Colonic mucosa (tissue), 4 donors: ENCODE results near the gene MAP4. TPM values are rescaled to one million over a fixed set of nuclear protein-coding genes. Genes with fewer than 3 reads are reported as not detected.

Experiments
- DNase-seq: peaks from one replicate; pipeline ENCODE4 v3.0.0-alpha.2; 2020
- H3K27ac ChIP-seq: fragments of 200-600 bp; one replicate; pipeline ENCODE4 v1.8.0; 2021
- H3K27me3 ChIP-seq: fragments of 200-600 bp; one replicate; pipeline ENCODE4 v1.8.0; 2021
- H3K36me3 ChIP-seq: fragments of 200-600 bp; one replicate; pipeline ENCODE4 v1.8.0; 2021
- H3K4me1 ChIP-seq: fragments of 200-600 bp; one replicate; pipeline ENCODE4 v1.8.0; 2021; ENCODE audit warnings: mild to moderate bottlenecking
- H3K4me3 ChIP-seq: fragments of 200-600 bp; one replicate; pipeline ENCODE4 v1.8.0; 2021
- H3K9ac ChIP-seq, 2 donors: one replicate each; pipeline ENCODE4 v1.7.0; 2013; ENCODE audit warnings: control low read depth in 2 of 2, low read depth in 2 of 2, low read length in 2 of 2
- H3K9me3 ChIP-seq: fragments of 200-600 bp; one replicate; pipeline ENCODE4 v1.8.0; 2021
- intact Hi-C: fragments of 100-400 bp; cut with DNase I; formaldehyde crosslinking; loops from one replicate; pipeline ENCODE4 v1.14.1; 2022
- total RNA-seq, 2 donors: library from RNA; stranded (reverse); fragmentation: NEBNext Ultra II Directional in 1 of 2; extraction: Animal tissue kit (Norgen Biotek cat#: 25700) in 1 of 2; gene quantifications; one replicate each; pipeline ENCODE4 v1.2.1, GENCODE V29; 2021
- TF ChIP-seq, protein P1 (sequence below): fragments of 200-600 bp; IDR thresholded peaks from one replicate; pipeline ENCODE4 v1.8.0; 2022; ENCODE audit warnings: antibody characterized with exemption, mild to moderate bottlenecking
- donor health status: healthy.
- donor health status: DM: no; HTN: no; CAD: no.
- donor health status: DM: no; HTN: no; CAD: no.

The MAP4 gene
- total RNA-seq, 2 donors from 2014 or later = 117 to 132 TPM

DNA sequence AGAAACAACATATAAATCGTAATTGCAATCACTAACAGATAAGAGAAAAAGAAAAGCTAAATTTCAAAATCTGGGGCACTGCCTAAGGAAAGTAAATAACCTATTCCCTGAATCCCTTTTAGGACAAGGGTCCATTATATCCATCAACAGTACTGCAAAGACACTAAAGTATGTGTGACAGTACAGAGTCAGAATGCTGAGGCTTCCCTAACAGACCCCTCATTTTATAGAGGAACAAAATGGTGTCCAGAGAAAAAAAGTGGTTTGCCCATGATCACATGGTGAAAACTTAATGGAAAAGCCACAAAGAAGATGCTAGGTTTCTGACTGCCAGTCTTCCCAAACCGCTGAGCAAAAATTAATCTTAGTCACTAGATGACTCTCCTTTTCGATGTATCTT lies 119.5 kb downstream of the MAP4 start:
- H3K27me3 ChIP-seq = no peaks in the 10 kb centered on the region
- no peak for DNase-seq
- no peaks in the 10 kb centered on the region for H3K9me3 ChIP-seq
- TF ChIP-seq, protein P1, sequence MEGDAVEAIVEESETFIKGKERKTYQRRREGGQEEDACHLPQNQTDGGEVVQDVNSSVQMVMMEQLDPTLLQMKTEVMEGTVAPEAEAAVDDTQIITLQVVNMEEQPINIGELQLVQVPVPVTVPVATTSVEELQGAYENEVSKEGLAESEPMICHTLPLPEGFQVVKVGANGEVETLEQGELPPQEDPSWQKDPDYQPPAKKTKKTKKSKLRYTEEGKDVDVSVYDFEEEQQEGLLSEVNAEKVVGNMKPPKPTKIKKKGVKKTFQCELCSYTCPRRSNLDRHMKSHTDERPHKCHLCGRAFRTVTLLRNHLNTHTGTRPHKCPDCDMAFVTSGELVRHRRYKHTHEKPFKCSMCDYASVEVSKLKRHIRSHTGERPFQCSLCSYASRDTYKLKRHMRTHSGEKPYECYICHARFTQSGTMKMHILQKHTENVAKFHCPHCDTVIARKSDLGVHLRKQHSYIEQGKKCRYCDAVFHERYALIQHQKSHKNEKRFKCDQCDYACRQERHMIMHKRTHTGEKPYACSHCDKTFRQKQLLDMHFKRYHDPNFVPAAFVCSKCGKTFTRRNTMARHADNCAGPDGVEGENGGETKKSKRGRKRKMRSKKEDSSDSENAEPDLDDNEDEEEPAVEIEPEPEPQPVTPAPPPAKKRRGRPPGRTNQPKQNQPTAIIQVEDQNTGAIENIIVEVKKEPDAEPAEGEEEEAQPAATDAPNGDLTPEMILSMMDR = no peak
- H3K9ac ChIP-seq = no peak overlapping the region
- no peaks in the 10 kb centered on the region for H3K4me1 ChIP-seq
- no peak overlapping the region for H3K4me3 ChIP-seq
- H3K27ac ChIP-seq = no peak overlapping the region
- no peaks in the 10 kb centered on the region for H3K36me3 ChIP-seq
- intact Hi-C loops = no loop called here

DNA sequence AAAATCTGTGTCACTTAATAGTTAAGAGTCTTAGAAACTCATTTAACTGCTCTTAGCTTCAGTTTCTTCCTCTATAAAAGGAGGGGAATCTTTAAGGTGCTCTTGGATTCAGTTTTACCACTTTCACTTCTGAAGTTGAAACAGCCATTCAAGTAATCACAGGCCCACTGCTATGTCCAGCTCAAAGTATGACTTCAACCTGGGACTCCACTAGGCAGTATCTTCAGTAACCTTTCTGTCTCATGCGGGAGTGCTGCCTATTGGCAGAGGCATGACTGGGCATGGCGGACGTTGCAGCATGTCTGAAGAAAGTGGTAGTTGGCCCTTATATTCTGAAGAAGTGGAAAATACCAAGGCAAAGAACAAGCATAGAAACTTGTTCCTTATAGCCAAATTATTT lies 121.0 kb downstream of the MAP4 start:
- intact Hi-C loops = no loop called here
- Histone ChIP-seq H3K27ac (no peak overlapping the region), H3K4me1 (no peaks in the 10 kb centered on the region), H3K27me3 (no peaks in the 10 kb centered on the region), H3K9me3 (no peaks in the 10 kb centered on the region), H3K36me3 (no peaks in the 10 kb centered on the region), H3K4me3 (no peak overlapping the region), H3K9ac (no peak overlapping the region)
- DNase-seq = no peak
- TF ChIP-seq, protein P1 = no peak

DNA sequence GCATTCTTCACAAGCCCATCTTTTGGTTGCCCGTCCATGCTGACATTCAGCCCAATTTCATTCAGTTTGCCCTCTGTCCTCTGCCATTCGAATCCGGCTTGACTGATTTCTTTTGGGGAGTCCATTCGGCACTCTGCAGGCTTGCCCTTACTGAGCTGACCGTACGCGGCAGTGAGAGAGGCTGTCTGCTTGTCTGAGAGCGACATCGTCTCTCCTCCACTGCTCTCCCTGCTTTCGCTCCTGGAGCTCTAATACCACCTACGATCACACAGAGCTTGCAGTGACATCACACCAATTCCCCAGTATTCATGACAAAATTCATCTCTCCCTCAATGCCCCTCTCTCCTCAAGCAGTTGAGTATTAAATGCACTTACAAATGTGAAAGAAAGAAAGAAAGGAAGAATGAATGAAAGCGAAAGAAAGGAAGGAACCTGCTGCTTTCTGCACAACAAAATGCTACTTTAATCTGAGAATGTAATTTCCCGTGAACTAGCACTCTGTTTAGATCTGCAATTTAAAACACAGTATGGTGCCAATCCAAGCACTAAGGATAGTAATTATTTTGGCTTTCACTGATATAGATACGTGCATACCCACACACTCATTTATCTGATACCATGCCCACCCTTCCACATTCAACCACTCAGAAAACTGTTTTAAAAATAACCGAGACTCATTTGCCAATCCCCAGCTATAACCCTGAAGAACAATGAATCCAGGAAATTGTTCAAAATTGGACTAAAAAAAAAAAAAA lies 123.8 kb downstream of the MAP4 start:
- Histone ChIP-seq H3K9me3 (no peaks in the 10 kb centered on the region), H3K4me3 (no peak overlapping the region), H3K27me3 (no peaks in the 10 kb centered on the region), H3K27ac (no peak overlapping the region), H3K36me3 (no peaks in the 10 kb centered on the region), H3K9ac (no peak overlapping the region), H3K4me1 (no peaks in the 10 kb centered on the region)
- TF ChIP-seq, protein P1 = no peak
- DNase-seq = no peak
- intact Hi-C loops = no loop called here

DNA sequence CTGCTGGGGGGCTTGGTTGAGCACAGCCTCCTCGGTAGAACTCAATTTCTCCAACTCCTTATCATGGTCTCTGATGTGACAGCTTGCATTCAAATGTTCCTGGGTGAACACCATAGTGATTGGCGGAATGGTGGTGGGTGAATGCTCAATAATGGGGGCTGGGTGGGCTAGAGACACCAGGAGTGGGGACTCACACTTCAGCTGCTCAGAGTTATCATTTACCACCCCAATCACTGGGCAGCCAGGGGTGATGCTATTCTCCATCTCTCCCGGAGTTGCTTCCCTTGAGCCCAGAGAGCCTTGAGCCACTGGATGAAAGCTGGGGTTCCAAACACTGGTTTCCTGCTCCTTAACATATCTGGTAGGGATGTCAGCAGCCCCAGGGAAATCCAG lies 124.6 kb downstream of the MAP4 start:
- Histone ChIP-seq H3K27ac (no peak overlapping the region), H3K9ac (no peak overlapping the region)
- DNase-seq = no peak

DNA sequence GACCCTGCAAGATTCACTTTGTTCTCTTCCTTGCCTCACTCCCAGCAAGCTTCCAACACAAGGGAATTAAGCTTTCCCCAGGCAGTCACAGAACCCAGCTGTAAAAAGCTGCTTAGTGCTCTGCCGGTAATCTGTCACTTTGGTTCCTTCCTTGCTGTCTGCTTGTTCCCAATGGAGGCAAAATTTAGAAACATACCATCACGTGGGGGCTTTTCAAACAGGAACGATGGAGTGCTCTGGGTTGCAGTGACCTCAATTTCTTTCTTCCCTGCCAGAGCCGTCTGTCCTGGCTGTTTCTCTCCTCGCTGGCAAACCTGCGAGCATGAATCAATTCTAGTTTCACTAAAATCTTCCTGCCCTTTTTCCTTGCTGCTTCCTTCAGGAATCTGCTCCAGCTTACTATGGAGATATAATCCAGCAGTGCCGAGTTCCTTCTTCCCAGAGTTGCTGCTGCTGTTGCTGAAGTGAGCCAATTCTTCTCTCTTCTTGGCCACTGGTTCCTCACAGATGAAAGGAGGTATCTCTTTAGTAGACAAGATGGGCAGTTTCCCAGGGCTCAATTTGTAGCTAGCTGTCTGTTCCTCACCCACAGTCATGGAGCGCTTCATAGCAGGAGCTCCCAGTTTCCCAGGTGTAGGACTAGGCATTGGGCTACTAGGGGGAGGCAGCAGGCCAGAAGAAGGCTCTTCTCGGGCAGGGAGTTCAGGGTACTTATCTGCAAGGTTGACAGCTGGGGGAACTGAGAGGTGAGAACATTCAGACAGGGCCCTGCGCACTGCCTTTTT lies 125.2 kb downstream of the MAP4 start:
- Histone ChIP-seq H3K4me3 (no peak overlapping the region), H3K9ac (no peak overlapping the region), H3K36me3 (no peaks in the 10 kb centered on the region), H3K27ac (no peak overlapping the region), H3K27me3 (no peaks in the 10 kb centered on the region), H3K9me3 (no peaks in the 10 kb centered on the region), H3K4me1 (no peaks in the 10 kb centered on the region)
- intact Hi-C loops = no loop called here
- DNase-seq = no peak
- TF ChIP-seq, protein P1 = no peak

More for the DNA sequence above, 124.6 kb downstream of the MAP4 start:
- Histone ChIP-seq H3K36me3 (no peaks in the 10 kb centered on the region), H3K27me3 (no peaks in the 10 kb centered on the region), H3K4me1 (no peaks in the 10 kb centered on the region), H3K4me3 (no peak overlapping the region), H3K9me3 (no peaks in the 10 kb centered on the region)
- intact Hi-C loops = no loop called here
- TF ChIP-seq, protein P1 = no peak
